ENCODE measurements around the gene ATG2A.
A peak's percentile ranks its signal among the peaks of the same experiment; 100 is the strongest.

The ATG2A gene

GRCh38 chr11:64923944-64924909 lies 7.2 kb upstream of the ATG2A start, which contains the start of gene PPP2R5B:
Gene PPP2R5B, plus strand, starts transcription at chr11:64924689. Its CDS starts 1,046 bp downstream, at chr11:64925735.
- DNase-seq, result peak; percentile 92

GRCh38 chr11:64923151-64923661 lies 6.2 kb upstream of the ATG2A start:
- DNase-seq, result no peak

- no peak for DNase-seq
Measured at GRCh38 chr11:64921384-64921783, 4.4 kb upstream of the ATG2A start.

- DNase-seq, result no peak
Measured at GRCh38 chr11:64920124-64920523, 3.1 kb upstream of the ATG2A start.

GRCh38 chr11:64919627-64920026 lies 2.6 kb upstream of the ATG2A start:
- no peak for DNase-seq

- no peak for DNase-seq
Measured at GRCh38 chr11:64918017-64918416, 1.0 kb upstream of the ATG2A start.

- DNase-seq, result no peak
Measured at GRCh38 chr11:64917663-64917995, 620 bp upstream of the ATG2A start.

- no peak for DNase-seq
Measured at GRCh38 chr11:64916040-64916774, 802 bp downstream of the ATG2A start.

GRCh38 chr11:64915376-64915887 lies 1.6 kb downstream of the ATG2A start:
- no peak for DNase-seq

- no peak for DNase-seq
Measured at GRCh38 chr11:64914123-64914522, 2.9 kb downstream of the ATG2A start.

- DNase-seq, result no peak
Measured at GRCh38 chr11:64913171-64913727, 3.8 kb downstream of the ATG2A start.

GRCh38 chr11:64911689-64912088 lies 5.3 kb downstream of the ATG2A start:
- DNase-seq, result no peak

- DNase-seq, result no peak
Measured at GRCh38 chr11:64911142-64911541, 5.9 kb downstream of the ATG2A start.

- DNase-seq, result no peak
Measured at GRCh38 chr11:64910451-64911093, 6.4 kb downstream of the ATG2A start.

GRCh38 chr11:64909653-64910343 lies 7.2 kb downstream of the ATG2A start:
- no peak for DNase-seq

GRCh38 chr11:64908766-64909165 lies 8.2 kb downstream of the ATG2A start:
- DNase-seq, result no peak

GRCh38 chr11:64906314-64906635 lies 10.7 kb downstream of the ATG2A start:
- no peak for DNase-seq

- DNase-seq, result no peak
Measured at GRCh38 chr11:64905516-64906313, 11.3 kb downstream of the ATG2A start.

GRCh38 chr11:64903291-64903833 lies 13.6 kb downstream of the ATG2A start:
- DNase-seq, result no peak

- no peak for DNase-seq
Measured at GRCh38 chr11:64902102-64902900, 14.7 kb downstream of the ATG2A start.

Data from activated naive CD4-positive, alpha-beta T cell treated with anti-CD3 and anti-CD28 coated beads, Interleukin-2, amount 50 U/mL, for 16 hours (primary cell).